ENCODE results near the gene EPHA8.

- TF ChIP-seq CTCF (IDR thresholded peaks at IDR 0.05) (no peak), POLR2AphosphoS5 (IDR thresholded peaks at IDR 0.05) (no peak), POLR2A (IDR thresholded peaks at IDR 0.05) (no peak)
Observed at GRCh38 chr1:22619798-22620197, 56.5 kb downstream of the EPHA8 start.
